HG03066 (cell line): ENCODE measurements around the gene AKT1S1.

ENCODE experiments used
- ATAC-seq: cut with Tn5 transposase; IDR thresholded peaks from one replicate; pipeline ENCODE4 v1.9.1; 2021; ENCODE audit warnings: low read depth; ENCODE audit not compliant: unreplicated experiment

The AKT1S1 gene

GRCh38 chr19:49908480-49909420 is 31.6 kb upstream of the AKT1S1 start:
- ATAC-seq = no peak

GRCh38 chr19:49907745-49908446 is 30.7 kb upstream of the AKT1S1 start:
- ATAC-seq = no peak

DNA sequence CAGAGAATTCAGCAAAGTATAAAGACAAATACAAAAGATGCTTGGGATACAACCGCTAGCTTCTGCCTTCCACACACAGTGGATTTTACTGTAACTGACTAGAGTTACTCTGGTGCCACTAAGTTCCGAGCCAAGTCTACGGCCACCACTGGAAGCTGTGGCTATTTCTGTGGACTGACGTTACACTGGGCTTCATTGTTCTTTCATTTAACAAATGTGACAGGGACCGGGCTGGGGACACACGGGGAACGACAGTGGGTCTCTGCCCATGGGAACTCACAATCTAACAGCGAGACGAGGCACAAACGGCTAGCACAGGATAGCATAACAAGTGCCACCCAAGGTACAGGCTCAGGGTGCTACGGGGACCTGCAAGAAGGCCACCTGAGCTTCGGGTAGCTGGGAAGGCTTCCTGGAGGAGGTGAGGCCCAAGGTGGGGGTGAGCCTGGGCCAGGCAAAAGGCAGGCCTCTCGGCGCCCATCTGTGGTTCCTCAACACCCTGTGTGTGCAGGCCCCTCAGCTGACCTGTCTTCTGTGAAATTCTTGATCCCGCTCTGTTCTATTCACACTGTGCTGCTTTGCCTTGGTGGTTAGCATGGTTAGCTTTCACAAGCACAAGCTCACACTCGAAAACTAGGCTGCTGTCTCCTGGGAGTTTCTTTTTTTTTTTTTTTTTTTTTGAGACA is 29.9 kb upstream of the AKT1S1 start:
- no peak for ATAC-seq

DNA sequence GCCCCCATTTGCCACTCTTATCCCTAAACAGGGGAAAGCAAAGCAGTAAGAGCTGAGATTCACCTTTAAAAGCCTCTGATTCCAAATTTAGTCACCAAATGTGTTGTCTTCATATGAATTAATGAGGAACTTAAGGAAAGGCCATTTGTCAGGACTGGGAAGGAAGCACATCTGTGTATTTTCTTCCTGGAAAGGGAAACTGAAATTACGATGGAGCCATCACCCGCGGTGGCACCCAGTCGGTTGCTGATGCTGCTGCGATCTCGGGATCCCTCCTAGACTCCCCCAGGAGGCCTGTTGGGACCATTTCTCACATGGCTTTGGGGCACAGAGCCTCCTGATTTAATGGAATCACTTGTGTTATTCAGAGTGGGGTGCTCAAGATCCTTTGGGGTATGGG is 27.0 kb upstream of the AKT1S1 start:
- ATAC-seq = no peak

DNA sequence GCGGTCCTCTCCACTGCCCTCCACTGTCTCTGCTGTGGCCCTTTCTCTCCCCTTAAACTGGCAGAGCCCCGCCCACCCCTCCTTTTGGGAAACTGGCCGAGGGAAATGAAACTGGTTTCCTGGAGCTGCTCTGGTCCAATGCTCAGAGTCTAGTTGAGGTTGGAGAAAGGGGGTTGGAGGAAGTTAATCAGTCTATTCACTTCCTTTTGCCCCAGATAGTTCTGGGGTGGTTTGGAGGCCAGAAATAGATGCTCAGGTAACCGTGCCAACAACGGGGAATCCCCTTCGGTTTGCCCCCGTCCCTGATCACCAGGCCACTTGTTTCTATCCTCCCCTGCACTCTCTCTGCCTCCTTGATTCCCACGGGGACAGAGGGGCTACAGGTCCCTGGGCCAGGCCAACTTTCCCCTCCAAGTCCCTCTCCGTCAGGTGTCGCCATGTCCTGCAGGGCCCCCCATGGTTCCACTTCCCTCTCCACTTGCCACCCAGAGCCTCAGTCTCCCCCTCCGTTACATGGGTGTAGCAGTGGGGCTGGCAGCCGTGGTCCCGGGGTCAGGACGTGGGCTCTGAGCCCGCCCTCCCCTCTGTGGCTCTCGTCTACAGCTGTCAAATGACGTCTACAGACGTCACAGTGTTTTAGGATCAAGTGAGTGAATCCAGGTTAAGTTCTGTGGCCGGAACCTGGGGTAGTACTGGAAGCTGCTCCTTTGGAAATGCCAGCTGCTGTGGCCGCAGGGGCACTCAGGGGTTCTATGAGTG is 19.9 kb upstream of the AKT1S1 start, which contains the start of gene IL4I1:
TSS of gene IL4I1 (minus strand) at position 25 of the 759 bp plus-strand sequence. CDS start 727 bp downstream, outside the sequence.
- peak; percentile 51 for ATAC-seq

DNA sequence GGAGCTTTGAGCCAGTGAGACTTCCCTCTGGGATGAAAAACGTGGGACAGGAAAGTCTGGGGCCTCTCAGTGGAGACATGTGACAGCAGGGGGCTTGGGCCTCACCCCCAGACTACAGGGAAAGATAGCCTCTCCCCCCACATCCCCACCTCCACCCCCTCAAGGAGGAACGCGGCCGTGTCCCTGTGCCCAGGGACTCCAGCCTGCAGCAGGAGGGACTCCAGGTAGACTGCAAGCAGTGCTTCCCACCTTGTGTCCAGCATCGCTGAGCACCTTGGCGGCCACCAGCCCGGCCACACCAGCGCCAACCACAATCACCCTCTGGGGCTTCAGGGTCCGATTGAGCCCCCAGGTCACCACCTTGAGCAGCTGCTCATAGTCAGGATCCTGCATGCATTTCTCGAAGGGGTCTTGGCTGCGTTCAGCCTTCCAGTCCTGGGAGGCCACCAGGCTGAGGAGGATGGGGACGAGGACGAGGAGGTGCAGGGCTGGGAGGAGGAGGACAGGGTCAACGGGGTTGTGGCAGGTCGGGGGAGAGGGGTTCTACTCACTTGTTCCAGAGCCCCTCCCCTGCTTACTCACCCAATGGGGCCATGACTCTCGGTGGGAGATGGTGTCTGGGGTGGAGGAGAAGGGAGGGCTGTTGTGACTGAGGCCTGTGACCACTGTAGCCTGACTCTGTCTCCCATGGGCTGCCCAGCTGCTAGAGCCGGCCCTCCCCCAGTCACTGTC is 18.6 kb upstream of the AKT1S1 start:
- no peak for ATAC-seq

DNA sequence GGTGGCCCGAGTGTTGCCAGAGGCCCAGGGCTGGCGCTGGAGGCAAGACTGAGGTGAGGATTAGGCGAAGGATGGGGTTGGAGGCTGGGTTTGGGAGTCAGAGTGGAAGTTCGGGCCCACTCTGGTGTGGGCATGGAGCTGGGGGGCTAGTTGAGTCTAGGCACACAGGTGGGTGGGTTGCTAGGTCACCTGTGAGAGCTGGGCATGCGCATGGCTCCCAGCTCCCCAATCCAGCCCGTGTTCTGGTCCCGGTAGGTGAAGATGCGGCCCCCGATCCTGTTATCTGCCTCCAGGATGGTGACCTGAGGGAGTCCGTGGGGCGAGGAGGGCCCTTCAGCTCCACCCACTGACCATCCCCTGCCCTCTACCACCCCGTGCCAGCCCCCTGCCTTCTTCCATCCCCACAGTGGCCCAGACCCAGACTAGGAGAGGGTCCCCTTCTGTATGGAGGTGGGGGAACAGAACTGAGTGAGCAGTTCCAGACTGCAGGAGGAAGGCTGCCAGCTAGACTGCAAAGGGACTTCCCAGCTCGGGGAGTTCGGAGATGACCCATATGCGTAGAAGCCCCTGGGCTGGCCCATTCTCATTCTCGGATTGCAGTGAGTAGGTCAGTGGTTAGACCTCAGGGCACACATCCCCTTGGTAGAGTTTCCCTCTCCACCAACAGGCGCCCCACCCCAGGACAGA is 17.9 kb upstream of the AKT1S1 start:
- ATAC-seq = no peak

DNA sequence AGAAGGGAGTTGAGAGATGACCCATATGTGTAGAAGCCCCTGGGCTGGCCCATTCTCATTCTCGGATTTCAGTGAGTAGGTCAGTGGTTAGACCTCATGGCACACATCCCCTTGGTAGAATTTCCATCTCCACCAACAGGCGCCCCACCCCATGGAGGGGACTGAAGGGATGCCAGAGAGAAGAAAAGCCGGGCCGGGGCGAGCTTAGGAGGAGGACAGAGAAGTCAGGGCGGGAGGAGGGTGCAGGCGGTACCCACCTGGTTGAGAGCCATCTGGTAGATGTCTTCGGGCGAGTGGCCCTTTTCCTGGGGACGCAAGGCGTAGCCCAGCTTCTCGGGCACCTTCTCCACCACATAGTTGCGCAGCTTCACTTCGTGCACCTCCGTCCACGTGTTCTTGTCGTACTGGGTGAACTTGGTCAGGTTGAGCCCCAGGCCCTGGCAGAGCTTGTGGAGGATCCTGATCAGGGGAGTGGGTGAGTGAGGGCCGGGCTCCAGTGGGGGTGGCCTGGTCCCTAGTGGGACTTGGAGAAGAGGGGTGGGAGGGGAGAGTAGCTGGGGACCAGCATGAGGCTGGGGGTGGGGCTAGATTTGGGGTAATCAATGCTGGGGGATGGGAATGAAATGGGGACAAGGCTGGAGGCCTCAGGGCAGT is 17.0 kb upstream of the AKT1S1 start:
- no peak for ATAC-seq

DNA sequence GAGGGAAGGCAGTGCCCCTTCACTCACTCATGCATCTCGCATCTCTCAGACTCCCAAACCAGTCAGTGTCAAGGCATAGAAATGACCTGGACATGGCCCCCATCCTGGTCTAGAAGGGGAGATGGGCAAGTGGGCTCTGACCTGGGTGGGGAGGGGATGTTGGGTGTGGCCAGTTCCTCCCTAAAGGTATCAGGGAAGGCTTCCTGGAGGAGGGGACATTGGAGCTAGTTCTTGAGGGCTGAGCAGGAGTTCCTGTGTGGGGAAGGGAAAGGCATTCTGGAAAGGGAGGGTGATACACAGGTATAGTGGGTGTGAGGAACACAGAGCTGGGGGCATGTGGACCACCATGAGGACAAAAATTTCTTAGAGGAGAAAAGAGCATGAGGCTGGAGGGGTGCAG is 15.6 kb upstream of the AKT1S1 start:
- no peak for ATAC-seq

GRCh38 chr19:49891393-49891792 is 14.2 kb upstream of the AKT1S1 start:
- ATAC-seq = no peak

DNA sequence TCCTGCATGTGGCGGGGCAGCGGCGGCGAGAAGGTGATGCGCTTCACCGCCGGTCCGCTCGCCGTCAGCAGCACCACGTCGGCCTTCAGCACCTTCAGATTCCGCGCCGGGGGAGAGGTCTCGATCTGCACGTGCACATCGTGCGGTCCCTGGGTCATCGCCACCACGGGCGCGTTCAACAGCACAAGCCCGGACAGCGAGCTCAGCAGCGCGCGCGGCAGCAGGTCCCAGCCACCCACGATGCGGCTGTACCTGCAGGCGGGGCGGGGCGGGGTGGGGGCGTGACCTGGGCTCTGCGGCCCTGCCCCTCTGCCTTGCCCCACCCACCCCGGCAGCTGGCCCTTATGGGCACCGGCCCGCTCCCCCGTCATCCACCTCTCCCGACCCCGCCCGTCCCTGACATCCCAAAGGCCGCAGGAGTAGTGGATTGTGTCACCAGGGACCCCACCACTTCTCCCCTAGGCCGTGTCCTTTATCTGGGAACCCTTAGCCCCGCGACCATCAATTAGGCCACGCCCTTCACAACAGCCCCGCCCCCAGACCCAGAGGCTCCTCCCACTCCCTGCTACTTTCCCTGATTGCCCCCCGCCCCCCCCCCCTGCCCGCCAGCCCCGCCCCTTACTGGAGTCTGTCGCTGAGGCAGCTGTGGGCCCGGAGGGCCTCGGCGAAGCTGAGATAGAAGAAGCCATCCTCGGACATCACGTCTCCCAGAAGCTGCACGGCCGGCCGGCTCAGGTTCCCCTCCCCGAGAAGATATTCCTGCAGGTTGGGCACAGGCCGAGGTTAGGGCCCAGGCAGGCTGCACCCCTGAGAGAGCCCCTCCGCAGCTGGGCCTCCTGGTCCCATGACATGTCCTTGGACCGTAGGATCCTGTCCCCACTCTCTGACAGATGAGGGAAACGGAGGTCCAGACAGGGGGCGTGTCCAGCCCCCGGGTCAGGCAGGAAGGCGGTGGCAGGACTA is 13.5 kb upstream of the AKT1S1 start:
- ATAC-seq = no peak

GRCh38 chr19:49889687-49890348 is 12.7 kb upstream of the AKT1S1 start:
- no peak for ATAC-seq

- no peak for ATAC-seq
Measured at GRCh38 chr19:49889038-49889686, 12.0 kb upstream of the AKT1S1 start.

GRCh38 chr19:49888510-49888824 is 11.3 kb upstream of the AKT1S1 start:
- no peak for ATAC-seq

DNA sequence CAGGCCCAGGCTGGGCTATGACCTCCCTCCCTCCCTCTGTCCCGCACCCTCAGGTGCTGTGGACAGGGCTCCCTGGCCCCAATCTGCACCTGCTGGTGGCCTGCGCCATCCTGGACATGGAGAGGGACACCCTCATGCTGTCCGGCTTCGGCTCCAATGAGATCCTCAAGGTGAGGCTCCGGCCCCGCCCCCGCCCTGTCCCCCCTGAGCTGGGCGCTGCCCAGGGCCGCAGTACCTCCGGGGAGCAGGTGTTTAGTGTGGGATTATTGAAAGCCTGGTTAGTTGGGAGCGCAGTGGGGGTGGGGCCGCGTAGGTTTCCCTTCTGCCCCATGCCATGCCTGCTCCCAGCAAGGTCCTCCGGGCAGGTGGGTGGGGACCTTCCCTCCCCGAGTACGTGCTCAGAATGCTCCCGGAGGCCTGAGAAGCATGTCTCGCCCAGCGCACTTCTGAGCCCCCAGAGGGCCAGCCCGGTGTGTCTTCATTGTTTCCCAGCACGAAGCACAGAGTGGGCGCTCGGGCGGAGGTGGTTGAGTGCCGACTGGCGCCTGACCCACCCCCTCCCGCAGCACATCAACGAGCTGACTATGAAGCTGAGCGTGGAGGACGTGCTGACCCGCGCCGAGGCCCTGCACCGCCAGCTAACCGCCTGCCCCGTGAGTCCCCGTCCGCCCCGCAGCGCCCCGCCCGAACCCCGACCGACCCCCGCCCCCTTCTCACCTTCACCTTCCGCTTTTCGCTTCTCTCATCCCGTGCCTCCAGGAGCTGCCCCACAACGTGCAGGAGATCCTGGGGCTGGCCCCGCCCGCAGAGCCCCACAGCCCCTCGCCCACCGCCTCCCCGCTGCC is 10.7 kb upstream of the AKT1S1 start:
- ATAC-seq = no peak
